Measurements from ENCODE around the gene ADAM22. TPM values are rescaled to one million over a fixed set of nuclear protein-coding genes. Genes with fewer than 3 reads are reported as not detected.

ADAM22 gene
- polyA plus RNA-seq, 1 of the 3 experiments (the other 2 are of a cell fraction) = 3.0 TPM

- peaks cover 5% of the 10 kb centered on the region for H3F3A ChIP-seq (replicated peaks; ENCODE audit: insufficient read depth)
- no peaks in the 10 kb centered on the region for H3K36me3 ChIP-seq (replicated peaks in 1 of 2; ENCODE audit: control insufficient read depth in 1 of 2, insufficient read depth in 2 of 2, low read length in 1 of 2)
- no peak for DNase-seq
- ChIA-PET CTCF (interaction anchor here (1.1 to 2.1 kb wide), 3 partner anchors 9 to 130 kb away, joined by 3 to 10 read pairs (median 7); partner anchors contain the start of gene SRI), POLR2A (interaction anchor here (0.7 kb wide), 1 partner anchor 9 kb away, joined by 3 read pairs; the partner anchor contains the start of gene SRI)
- no peak overlapping the region for H3K27ac ChIP-seq (ENCODE audit: low read depth in 2 of 2, low read length in 1 of 2)
- no peak overlapping the region for H2AFZ ChIP-seq (ENCODE audit: low read depth)
- H3K4me3 ChIP-seq (ENCODE audit: low read depth in 2 of 2, low read length in 1 of 2) = no peak overlapping the region
- no peaks in the 10 kb centered on the region for H3K9me3 ChIP-seq
- H3K4me2 ChIP-seq = no peak overlapping the region
- no peak for TF ChIP-seq RFX5 (IDR thresholded peaks at IDR 0.05; ENCODE audit: low read length)
- TF ChIP-seq USF1 (IDR thresholded peaks at IDR 0.05; ENCODE audit: borderline replicate concordance, low read depth) = no peak
- TF ChIP-seq TCF12 (IDR thresholded peaks at IDR 0.05) = no peak
- no peak for TF ChIP-seq MEF2A (IDR thresholded peaks at IDR 0.05; ENCODE audit: borderline replicate concordance, low read depth)
- TF ChIP-seq PBX3 (IDR thresholded peaks at IDR 0.05) = no peak
- TF ChIP-seq RAD21 (IDR thresholded peaks at IDR 0.05; ENCODE audit: low read length) = no peak
- TF ChIP-seq GABPA (IDR thresholded peaks at IDR 0.05; ENCODE audit: low read depth) = no peak
- no peaks in the 10 kb centered on the region for H3K79me2 ChIP-seq (ENCODE audit: insufficient read depth)
- H3K9ac ChIP-seq = no peak overlapping the region
- H3K27me3 ChIP-seq (ENCODE audit: insufficient read depth) = no peaks in the 10 kb centered on the region; the same call in 1 of the 2 replicates
- 92% methylated on average over 4 of the region's 4 CpGs for WGBS (ENCODE audit: low lambda C conversion rate)
- H4K20me1 ChIP-seq (ENCODE audit: insufficient read depth) = no peaks in the 10 kb centered on the region
- H3K9me2 ChIP-seq = no peaks in the 10 kb centered on the region
- 0 out of 4 replicates have a peak, but pooled peaks cover 0 to 7% of the 10 kb centered on the region in 2 experiments for H3K4me1 ChIP-seq (ENCODE audit: control insufficient read depth in 1 of 2, insufficient read depth in 2 of 2, low read depth in 1 of 2, low read length in 1 of 2)
Measured at GRCh38 chr7:88229302-88229995, 295.4 kb downstream of the ADAM22 start.

GRCh38 chr7:88230646-88231045 lies 296.6 kb downstream of the ADAM22 start:
- TF ChIP-seq GATA2 (CRISPR knock-in tag; IDR thresholded peaks at IDR 0.05) = no peak
- TF ChIP-seq USF1 (IDR thresholded peaks at IDR 0.05; ENCODE audit: borderline replicate concordance, low read depth) = no peak
- TF ChIP-seq EZH2phosphoT487 (IDR thresholded peaks at IDR 0.05; ENCODE audit: borderline replicate concordance, low read depth) = no peak
- Histone ChIP-seq H3K9me3 (no peaks in the 10 kb centered on the region), H3K4me1 (ENCODE audit: control insufficient read depth in 1 of 2, insufficient read depth in 2 of 2, low read depth in 1 of 2, low read length in 1 of 2) (0 out of 4 replicates have a peak, but pooled peaks cover 0 to 7% of the 10 kb centered on the region in 2 experiments), H3K4me3 (ENCODE audit: low read depth in 2 of 2, low read length in 1 of 2) (no peak overlapping the region), H3K79me2 (ENCODE audit: insufficient read depth) (no peaks in the 10 kb centered on the region), H2AFZ (ENCODE audit: low read depth) (no peak overlapping the region), H3K9ac (no peak overlapping the region), H3K36me3 (replicated peaks in 1 of 2; ENCODE audit: control insufficient read depth in 1 of 2, insufficient read depth in 2 of 2, low read length in 1 of 2) (no peaks in the 10 kb centered on the region), H4K20me1 (ENCODE audit: insufficient read depth) (no peaks in the 10 kb centered on the region), H3K27ac (ENCODE audit: low read depth in 2 of 2, low read length in 1 of 2) (no peak overlapping the region), H3K4me2 (no peak overlapping the region), H3K9me2 (no peaks in the 10 kb centered on the region), H3F3A (replicated peaks; ENCODE audit: insufficient read depth) (no peaks in the 10 kb centered on the region), H3K27me3 (ENCODE audit: insufficient read depth) (no peaks in the 10 kb centered on the region; the same call in 1 of the 2 replicates)
- ChIA-PET POLR2A (no interaction called here), CTCF (no interaction called here)
- WGBS (ENCODE audit: low lambda C conversion rate) = 47% methylated on average over 5 of the region's 5 CpGs
- DNase-seq = no peak

Data from SK-N-SH (cell line).